Measurements from ENCODE around the gene CRIP2. TPM values are rescaled to one million over a fixed set of nuclear protein-coding genes. Genes with fewer than 3 reads are reported as not detected.

Gene CRIP2
- total and polyA plus RNA-seq, 2 of the 4 experiments (the other 2 are of a cell fraction): 18.1 to 123 TPM

DNA sequence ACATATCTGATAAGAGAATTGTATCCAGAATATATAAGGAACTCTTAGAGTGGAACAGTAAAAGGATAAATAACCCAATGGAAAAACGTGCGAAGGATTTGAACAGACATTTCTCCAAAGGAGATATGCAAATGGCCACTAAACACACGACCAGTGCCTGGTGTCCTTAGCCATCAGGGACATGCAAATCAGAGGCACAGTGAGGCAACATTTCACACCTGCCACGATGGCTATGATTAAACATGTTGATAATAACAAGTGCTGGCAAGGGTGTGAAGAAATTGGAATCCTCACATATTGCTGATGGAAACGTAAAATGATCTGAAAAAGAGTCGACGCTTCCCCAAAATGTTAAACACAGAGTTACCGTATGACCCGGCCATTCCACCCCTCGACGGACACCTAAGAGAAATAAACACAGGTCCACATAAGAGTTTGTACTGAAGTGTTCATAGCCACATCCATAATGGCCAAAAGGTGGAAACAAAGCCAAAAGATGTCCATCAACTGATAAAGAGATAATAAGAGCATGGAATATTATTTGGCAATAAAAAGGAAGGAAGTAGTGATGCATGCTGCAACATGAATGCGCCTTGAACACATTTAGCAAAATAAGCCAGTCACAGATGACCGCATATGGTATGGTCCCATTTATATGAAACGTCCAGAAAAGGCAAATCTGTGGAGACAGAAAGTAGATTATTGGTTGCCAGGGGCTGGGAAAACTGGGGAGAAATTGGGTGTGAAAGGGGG lies 45.5 kb downstream of the CRIP2 start:
- in situ Hi-C loops (cut with MboI; ENCODE audit: low sequenced_read_pairs): no loop called here
- H2AFZ ChIP-seq (replicated peaks; ENCODE audit: low read length, poor library complexity): no peak overlapping the region
- H3K36me3 ChIP-seq (ENCODE audit: control insufficient read depth, insufficient read depth, low read length): no peaks in the 10 kb centered on the region
- no peak overlapping the region for H2BK15ac ChIP-seq (ENCODE audit: low read depth, low read length)
- H4K20me1 ChIP-seq (ENCODE audit: insufficient read depth, low read length): no peaks in the 10 kb centered on the region
- no peak overlapping the region for H2BK20ac ChIP-seq (ENCODE audit: low read depth, low read length)
- no peak overlapping the region for H3K4ac ChIP-seq (ENCODE audit: low read depth, low read length)
- ChIA-PET POLR2A (ENCODE audit: unreplicated experiment) (no interaction called here), CTCF (no interaction called here)
- no peaks in the 10 kb centered on the region for H3K4me1 ChIP-seq (ENCODE audit: control insufficient read depth, insufficient read depth, low read length)
- H2AK9ac ChIP-seq (replicated peaks; ENCODE audit: low read depth, low read length, poor library complexity): no peak overlapping the region
- no peak overlapping the region for H3K9ac ChIP-seq (ENCODE audit: low read depth, low read length)
- H3K23ac ChIP-seq (ENCODE audit: low read depth, low read length): no peak overlapping the region
- DNase-seq (no peak), ATAC-seq (ENCODE audit: low read depth) (no peak)
- H3K79me1 ChIP-seq (ENCODE audit: low read depth in 1 of 2, low read length in 2 of 2): no peaks in the 10 kb centered on the region
- intact Hi-C loops (cut with micrococcal nuclease): no loop called here
- dilution Hi-C loops (cut with HindIII; ENCODE audit: low sequenced_read_pairs, unreplicated experiment): no loop called here
- no peak overlapping the region for H2AK5ac ChIP-seq (ENCODE audit: low read depth, low read length)
- no peak overlapping the region for H3K4me2 ChIP-seq (ENCODE audit: low read depth, low read length)
- H3K9me3 ChIP-seq (ENCODE audit: control insufficient read depth, insufficient read depth, low read length): peaks cover 2% of the 10 kb centered on the region; the same call in 1 of the 2 replicates
- H3K4me3 ChIP-seq (ENCODE audit: insufficient read depth, low read depth, low read length): no peak overlapping the region
- no peak overlapping the region for H4K91ac ChIP-seq (ENCODE audit: insufficient read depth, low read depth, low read length)
- no peak overlapping the region for H4K8ac ChIP-seq (ENCODE audit: low read depth in 2 of 2, low read length in 2 of 2)
- no peak overlapping the region for H3K18ac ChIP-seq (ENCODE audit: low read depth, low read length)
- no peak overlapping the region for H3K14ac ChIP-seq (replicated peaks; ENCODE audit: low read depth, low read length)
- H3K27me3 ChIP-seq (ENCODE audit: control insufficient read depth, insufficient read depth, low read length): peaks cover 11% of the 10 kb centered on the region
- H4K5ac ChIP-seq (ENCODE audit: low read depth, low read length): no peak overlapping the region
- H2BK120ac ChIP-seq (ENCODE audit: low read depth, low read length): no peak overlapping the region
- H3K9me1 ChIP-seq (ENCODE audit: insufficient read depth, low read length): no peaks in the 10 kb centered on the region
- no TSS peak for BruUV-seq (replicated peaks)
- WGBS, 2 experiments (ENCODE audit: extremely low coverage in 2 of 2, insufficient read length in 1 of 2): 64% methylated on average over 5 of the region's 14 CpGs; no CpG with 5 or more reads in 1 of the 2 experiments
- no peak overlapping the region for H3K56ac ChIP-seq (ENCODE audit: extremely low read depth, insufficient read depth, low read length)
- no peak overlapping the region for H3K27ac ChIP-seq (ENCODE audit: insufficient read depth, low read length)
- H2BK5ac ChIP-seq (ENCODE audit: low read depth, low read length, poor library complexity, severe bottlenecking): no peak overlapping the region
- no peak for TF ChIP-seq SMC3 (IDR thresholded peaks at IDR 0.05; ENCODE audit: low read depth, low read length)
- TF ChIP-seq FOS (IDR thresholded peaks at IDR 0.05; ENCODE audit: low read depth, low read length): no peak
- TF ChIP-seq USF2 (IDR thresholded peaks at IDR 0.05; ENCODE audit: low read depth, low read length): no peak
- no peak for TF ChIP-seq RFX5 (IDR thresholded peaks at IDR 0.05; ENCODE audit: low read depth, low read length)
- TF ChIP-seq, protein P1, sequence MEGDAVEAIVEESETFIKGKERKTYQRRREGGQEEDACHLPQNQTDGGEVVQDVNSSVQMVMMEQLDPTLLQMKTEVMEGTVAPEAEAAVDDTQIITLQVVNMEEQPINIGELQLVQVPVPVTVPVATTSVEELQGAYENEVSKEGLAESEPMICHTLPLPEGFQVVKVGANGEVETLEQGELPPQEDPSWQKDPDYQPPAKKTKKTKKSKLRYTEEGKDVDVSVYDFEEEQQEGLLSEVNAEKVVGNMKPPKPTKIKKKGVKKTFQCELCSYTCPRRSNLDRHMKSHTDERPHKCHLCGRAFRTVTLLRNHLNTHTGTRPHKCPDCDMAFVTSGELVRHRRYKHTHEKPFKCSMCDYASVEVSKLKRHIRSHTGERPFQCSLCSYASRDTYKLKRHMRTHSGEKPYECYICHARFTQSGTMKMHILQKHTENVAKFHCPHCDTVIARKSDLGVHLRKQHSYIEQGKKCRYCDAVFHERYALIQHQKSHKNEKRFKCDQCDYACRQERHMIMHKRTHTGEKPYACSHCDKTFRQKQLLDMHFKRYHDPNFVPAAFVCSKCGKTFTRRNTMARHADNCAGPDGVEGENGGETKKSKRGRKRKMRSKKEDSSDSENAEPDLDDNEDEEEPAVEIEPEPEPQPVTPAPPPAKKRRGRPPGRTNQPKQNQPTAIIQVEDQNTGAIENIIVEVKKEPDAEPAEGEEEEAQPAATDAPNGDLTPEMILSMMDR (conservative IDR thresholded peaks at IDR 0.05; ENCODE audit: low read depth, low read length): no peak
- TF ChIP-seq ELK1 (IDR thresholded peaks at IDR 0.05; ENCODE audit: borderline replicate concordance, low read depth, low read length): no peak
- TF ChIP-seq MAFK (IDR thresholded peaks at IDR 0.05; ENCODE audit: low read depth, low read length): no peak
- TF ChIP-seq RAD21 (IDR thresholded peaks at IDR 0.05; ENCODE audit: low read length): no peak
- TF ChIP-seq MXI1 (IDR thresholded peaks at IDR 0.05; ENCODE audit: borderline replicate concordance, low read depth, low read length): no peak
- no peak for TF ChIP-seq POLR2A (IDR thresholded peaks at IDR 0.05; ENCODE audit: low read depth, low read length)
- TF ChIP-seq BHLHE40 (IDR thresholded peaks at IDR 0.05; ENCODE audit: low read depth, low read length): no peak
- TF ChIP-seq RCOR1 (IDR thresholded peaks at IDR 0.05; ENCODE audit: insufficient replicate concordance, low read length): no peak
- TF ChIP-seq MAZ (IDR thresholded peaks at IDR 0.05; ENCODE audit: borderline replicate concordance, low read depth, low read length): no peak
